Colonic mucosa (tissue), 4 donors: ENCODE data around the gene FGF14. TPM values are rescaled to one million over a fixed set of nuclear protein-coding genes. Genes with fewer than 3 reads are reported as not detected.

Experiments used
- DNase-seq: peaks from one replicate; pipeline ENCODE4 v3.0.0-alpha.2; 2020
- H3K27ac ChIP-seq: fragments of 200-600 bp; one replicate; pipeline ENCODE4 v1.8.0; 2021
- H3K27me3 ChIP-seq: fragments of 200-600 bp; one replicate; pipeline ENCODE4 v1.8.0; 2021
- H3K36me3 ChIP-seq: fragments of 200-600 bp; one replicate; pipeline ENCODE4 v1.8.0; 2021
- H3K4me1 ChIP-seq: fragments of 200-600 bp; one replicate; pipeline ENCODE4 v1.8.0; 2021; ENCODE audit warnings: mild to moderate bottlenecking
- H3K4me3 ChIP-seq: fragments of 200-600 bp; one replicate; pipeline ENCODE4 v1.8.0; 2021
- H3K9ac ChIP-seq, 2 donors: one replicate each; pipeline ENCODE4 v1.7.0; 2013; ENCODE audit warnings: control low read depth in 2 of 2, low read depth in 2 of 2, low read length in 2 of 2
- H3K9me3 ChIP-seq: fragments of 200-600 bp; one replicate; pipeline ENCODE4 v1.8.0; 2021
- CTCF ChIP-seq: fragments of 200-600 bp; IDR thresholded peaks from one replicate; pipeline ENCODE4 v1.8.0; 2022; ENCODE audit warnings: antibody characterized with exemption, mild to moderate bottlenecking
- intact Hi-C: fragments of 100-400 bp; cut with DNase I; formaldehyde crosslinking; loops from one replicate; pipeline ENCODE4 v1.14.1; 2022
- total RNA-seq, 2 donors: library from RNA; stranded (reverse); fragmentation: NEBNext Ultra II Directional in 1 of 2; extraction: Animal tissue kit (Norgen Biotek cat#: 25700) in 1 of 2; gene quantifications; one replicate each; pipeline ENCODE4 v1.2.1, GENCODE V29; 2021
- donor health status: healthy.
- donor health status: DM: no; HTN: no; CAD: no.
- donor health status: DM: no; HTN: no; CAD: no.

The FGF14 gene
- under 1 TPM; 0.62 to 0.85 TPM for total RNA-seq

DNA sequence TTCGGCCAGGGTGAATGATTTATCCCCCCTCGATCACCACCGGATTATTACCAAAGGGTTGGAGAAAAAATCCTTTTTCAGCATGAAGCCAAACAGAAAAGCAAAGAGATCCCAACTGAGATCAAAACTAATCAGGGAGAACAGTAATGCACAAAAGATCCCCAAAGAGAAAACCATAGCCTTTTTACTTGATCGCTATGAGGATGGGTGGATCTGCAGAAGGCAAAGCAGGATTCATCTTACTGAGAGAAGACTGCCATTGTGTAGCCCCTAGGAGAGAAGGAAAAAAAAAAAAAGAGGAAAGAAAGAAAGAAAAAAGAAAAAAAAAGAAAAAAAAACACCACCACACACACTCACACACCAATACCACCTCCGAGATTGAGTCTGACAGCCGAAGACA, at the start of gene FGF14:
Gene FGF14, minus strand, starts transcription at position 283 of the 400 bp plus-strand sequence.
- no peak for TF ChIP-seq CTCF
- intact Hi-C loops = no loop called here
- no peaks in the 10 kb centered on the region for H3K9me3 ChIP-seq
- peaks cover 19% of the 10 kb centered on the region for H3K27me3 ChIP-seq
- H3K4me1 ChIP-seq = peaks cover 3% of the 10 kb centered on the region
- H3K9ac ChIP-seq = no peak within 1 kb of the TSS
- no peak within 1 kb of the TSS for H3K27ac ChIP-seq
- DNase-seq = no peak
- no peaks in the 10 kb centered on the region for H3K36me3 ChIP-seq
- H3K4me3 ChIP-seq = peak within 1 kb of the TSS; percentile 38

DNA sequence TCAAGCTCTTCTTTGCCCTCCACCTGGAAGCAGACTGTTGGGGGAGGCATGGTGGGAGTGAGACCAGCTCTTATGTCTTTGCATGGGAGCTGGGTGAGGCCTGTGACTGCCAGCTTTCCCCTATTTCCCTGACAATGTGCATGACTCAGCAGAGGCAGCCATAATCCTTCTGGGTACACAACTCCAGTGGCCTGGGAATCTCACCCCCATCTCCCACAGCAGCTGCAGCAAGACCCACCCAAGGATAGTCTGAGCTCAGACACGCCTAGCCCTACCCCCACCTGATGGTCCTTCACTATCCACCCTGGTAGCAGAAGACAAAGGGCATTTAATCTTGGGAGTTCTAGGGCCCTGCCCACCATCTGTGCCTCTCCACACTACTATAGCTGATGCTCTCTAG, 41.4 kb upstream of the FGF14 start:
- Histone ChIP-seq H3K27ac (no peak overlapping the region), H3K27me3 (no peaks in the 10 kb centered on the region), H3K36me3 (no peaks in the 10 kb centered on the region), H3K4me1 (no peaks in the 10 kb centered on the region), H3K9ac (no peak overlapping the region), H3K4me3 (no peak overlapping the region), H3K9me3 (no peaks in the 10 kb centered on the region)
- DNase-seq = no peak
- intact Hi-C loops = no loop called here
- no peak for TF ChIP-seq CTCF

DNA sequence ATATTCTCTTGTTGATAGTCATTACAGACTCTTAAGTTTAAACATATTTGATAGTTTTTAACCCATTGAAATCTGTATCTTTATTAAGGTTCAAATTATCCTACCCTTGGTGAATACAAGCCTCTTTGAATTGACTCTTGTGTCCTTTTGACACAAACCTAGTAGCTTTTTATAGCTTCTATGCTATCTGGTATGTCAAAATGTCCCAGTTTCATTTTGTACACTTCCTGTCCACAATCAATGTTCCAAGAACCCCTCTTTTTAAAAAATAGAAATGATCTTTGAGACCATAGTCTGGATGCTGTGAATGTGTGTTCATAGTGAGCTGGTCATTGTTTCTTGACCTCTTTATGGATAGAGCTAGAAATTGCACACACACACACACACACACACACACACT, 39.2 kb upstream of the FGF14 start:
- Histone ChIP-seq H3K9me3 (no peaks in the 10 kb centered on the region), H3K36me3 (no peaks in the 10 kb centered on the region), H3K9ac (no peak overlapping the region), H3K4me1 (no peaks in the 10 kb centered on the region), H3K27me3 (no peaks in the 10 kb centered on the region), H3K4me3 (no peak overlapping the region), H3K27ac (no peak overlapping the region)
- intact Hi-C loops = no loop called here
- DNase-seq = no peak
- no peak for TF ChIP-seq CTCF

- no peaks in the 10 kb centered on the region for H3K36me3 ChIP-seq
- no peak overlapping the region for H3K9ac ChIP-seq
- peak; percentile 58 for DNase-seq
- H3K27me3 ChIP-seq = no peaks in the 10 kb centered on the region
- no peak for TF ChIP-seq CTCF
- H3K9me3 ChIP-seq = no peaks in the 10 kb centered on the region
- intact Hi-C loops = no loop called here
- no peaks in the 10 kb centered on the region for H3K4me1 ChIP-seq
- no peak overlapping the region for H3K4me3 ChIP-seq
- no peak overlapping the region for H3K27ac ChIP-seq
These were observed 38.5 kb upstream of the FGF14 start for GRCh38 chr13:102440259-102440936.

DNA sequence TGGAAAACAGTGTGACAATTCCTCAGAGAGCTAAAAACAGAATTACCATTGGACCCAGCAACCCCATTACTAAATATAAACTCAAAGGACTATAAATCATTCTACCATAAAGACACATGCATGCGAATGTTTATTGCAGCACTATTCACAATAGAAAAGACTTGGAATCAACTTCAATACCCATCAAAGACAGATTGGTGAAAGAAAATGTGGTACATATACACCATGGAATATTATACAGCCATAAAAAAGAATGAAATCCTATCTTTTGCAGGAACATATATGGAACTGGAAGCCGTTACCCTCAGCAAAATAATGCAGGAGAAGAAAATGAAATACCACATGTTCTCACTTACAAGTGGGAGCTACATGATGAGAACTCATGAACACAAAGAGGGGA, 20.8 kb upstream of the FGF14 start:
- Histone ChIP-seq H3K4me3 (no peak overlapping the region), H3K36me3 (no peaks in the 10 kb centered on the region), H3K9ac (no peak overlapping the region), H3K9me3 (no peaks in the 10 kb centered on the region), H3K4me1 (no peaks in the 10 kb centered on the region), H3K27me3 (no peaks in the 10 kb centered on the region), H3K27ac (no peak overlapping the region)
- intact Hi-C loops = no loop called here
- TF ChIP-seq CTCF = no peak
- no peak for DNase-seq
